HepG2 (cell line): ENCODE measurements around the gene CRAMP1. TPM values are rescaled to one million over a fixed set of nuclear protein-coding genes. Genes with fewer than 3 reads are reported as not detected.

Experiments
- CEBPB ChIP-seq: IDR thresholded peaks from 2 replicates; pipeline ENCODE4 v1.6.1; 2011; ENCODE audit warnings: low read depth, low read length, improper control_type of control experiment, borderline replicate concordance
- ELF4 ChIP-seq: sonication (generic); formaldehyde crosslinking; IDR thresholded peaks from 2 replicates; pipeline ENCODE4 v1.5.0; 2020; ENCODE audit warnings: missing genetic modification reagents, mild to moderate bottlenecking, moderate library complexity, borderline replicate concordance
- HNRNPL ChIP-seq: fragments of 200-400 bp; formaldehyde crosslinking; IDR thresholded peaks from 2 replicates; pipeline ENCODE4 v1.6.1; 2017; ENCODE audit warnings: mild to moderate bottlenecking, low read depth, low read length
- NFYB ChIP-seq: sonication (generic); formaldehyde crosslinking; IDR thresholded peaks from 2 replicates; pipeline ENCODE4 v1.4.0; 2020; ENCODE audit warnings: missing genetic modification reagents
- NR3C1 ChIP-seq: sonication (generic); formaldehyde crosslinking; IDR thresholded peaks from 2 replicates; pipeline ENCODE4 v1.4.0; 2020; ENCODE audit warnings: missing genetic modification reagents
- PHF21A ChIP-seq: sonication (generic); formaldehyde crosslinking; IDR thresholded peaks from 2 replicates; pipeline ENCODE4 v1.5.0; 2020; ENCODE audit warnings: mild to moderate bottlenecking, missing genetic modification reagents
- POGK ChIP-seq: sonication (generic); formaldehyde crosslinking; conservative IDR thresholded peaks from 2 replicates; pipeline ENCODE4 v1.8.0; 2022; ENCODE audit warnings: mild to moderate bottlenecking, moderate library complexity, missing genetic modification reagents
- RFXAP ChIP-seq: sonication (generic); formaldehyde crosslinking; IDR thresholded peaks from 2 replicates; pipeline ENCODE4 v1.4.0; 2020; ENCODE audit warnings: missing genetic modification reagents, borderline replicate concordance
- RNF2 ChIP-seq: fragments of 450-650 bp; conservative IDR thresholded peaks from 2 replicates; pipeline ENCODE4 v1.6.1; 2016; ENCODE audit warnings: low read depth
- SIN3A ChIP-seq: IDR thresholded peaks from 2 replicates; pipeline ENCODE4 v1.6.1; 2011; ENCODE audit warnings: low read depth, mild to moderate bottlenecking, control low read depth, low read length, borderline replicate concordance
- SYNCRIP ChIP-seq: fragments of 200-400 bp; formaldehyde crosslinking; IDR thresholded peaks from 2 replicates; pipeline ENCODE4 v1.6.1; 2018; ENCODE audit warnings: mild to moderate bottlenecking, low read depth, low read length; ENCODE audit not compliant: insufficient read depth
- ZFP36L1 ChIP-seq: sonication (generic); formaldehyde crosslinking; IDR thresholded peaks from 2 replicates; pipeline ENCODE4 v1.8.0; 2022; ENCODE audit warnings: mild to moderate bottlenecking, missing genetic modification reagents, moderate library complexity
- ZGPAT ChIP-seq: IDR thresholded peaks from 2 replicates; pipeline ENCODE4 v1.6.1; 2016; ENCODE audit warnings: mild to moderate bottlenecking
- ZNF430 ChIP-seq: sonication (generic); formaldehyde crosslinking; IDR thresholded peaks from 2 replicates; pipeline ENCODE4 v1.9.0; 2021; ENCODE audit warnings: mild to moderate bottlenecking, missing genetic modification reagents
- ZNF562 ChIP-seq: sonication (generic); formaldehyde crosslinking; IDR thresholded peaks from 2 replicates; pipeline ENCODE4 v1.8.0; 2022; ENCODE audit warnings: missing genetic modification reagents, borderline replicate concordance
- ZNF766 ChIP-seq: sonication (generic); formaldehyde crosslinking; IDR thresholded peaks from 2 replicates; pipeline ENCODE4 v1.5.0; 2020; ENCODE audit warnings: missing genetic modification reagents, borderline replicate concordance
- ZNF772 ChIP-seq: sonication (generic); formaldehyde crosslinking; IDR thresholded peaks from 2 replicates; pipeline ENCODE4 v1.5.0; 2020; ENCODE audit warnings: mild to moderate bottlenecking, missing genetic modification reagents
- ZNF776 ChIP-seq: sonication (generic); formaldehyde crosslinking; IDR thresholded peaks from 2 replicates; pipeline ENCODE4 v1.4.0; 2020; ENCODE audit warnings: mild to moderate bottlenecking, missing genetic modification reagents
- ZSCAN25 ChIP-seq: sonication (generic); formaldehyde crosslinking; IDR thresholded peaks from 2 replicates; pipeline ENCODE4 v1.8.0; 2022; ENCODE audit warnings: mild to moderate bottlenecking, missing genetic modification reagents
- polyA plus RNA-seq, 8 experiments: library from polyadenylated mRNA; depleted of rRNA in 3 of 8; stranded (reverse) in 7 of 8; unstranded in 1 of 8; fragments of >200 nt; fragmentation: Illumina TruSeq in 4 of 8; extraction: Trizol in 4 of 8; gene quantifications; 2 replicates each; pipeline versions ENCODE4 v1.2.1 to v1.2.3, GENCODE V29; 2011 to 2016; ENCODE audit warnings: low read depth in 4 of 8, missing spikeins in 1 of 8, mixed read lengths in 1 of 8; ENCODE audit not compliant: insufficient read depth in 1 of 8
- total RNA-seq, 5 experiments: library from RNA; depleted of rRNA; stranded (reverse); fragments of >200 nt; fragmentation: Illumina TruSeq; extraction: Trizol; gene quantifications; 2 replicates each; pipeline ENCODE4 v1.2.3, GENCODE V29; 2016; ENCODE audit warnings: low read depth in 1 of 5
- TF ChIP-seq, protein P1 (sequence below): sonication (generic); formaldehyde crosslinking; IDR thresholded peaks from 2 replicates; pipeline ENCODE4 v1.5.1; 2020; ENCODE audit warnings: mild to moderate bottlenecking, missing genetic modification reagents, moderate library complexity
- TF ChIP-seq, protein P2 (sequence below): sonication (generic); formaldehyde crosslinking; IDR thresholded peaks from 2 replicates; pipeline ENCODE4 v1.8.0; 2022; ENCODE audit warnings: mild to moderate bottlenecking, missing genetic modification reagents; ENCODE audit not compliant: insufficient replicate concordance

The CRAMP1 gene
- total and polyA plus RNA-seq, 2 of the 13 experiments (the other 11 are each of a cell fraction or from before 2014, with no cell fraction given) = 6.8 to 9.7 TPM

DNA sequence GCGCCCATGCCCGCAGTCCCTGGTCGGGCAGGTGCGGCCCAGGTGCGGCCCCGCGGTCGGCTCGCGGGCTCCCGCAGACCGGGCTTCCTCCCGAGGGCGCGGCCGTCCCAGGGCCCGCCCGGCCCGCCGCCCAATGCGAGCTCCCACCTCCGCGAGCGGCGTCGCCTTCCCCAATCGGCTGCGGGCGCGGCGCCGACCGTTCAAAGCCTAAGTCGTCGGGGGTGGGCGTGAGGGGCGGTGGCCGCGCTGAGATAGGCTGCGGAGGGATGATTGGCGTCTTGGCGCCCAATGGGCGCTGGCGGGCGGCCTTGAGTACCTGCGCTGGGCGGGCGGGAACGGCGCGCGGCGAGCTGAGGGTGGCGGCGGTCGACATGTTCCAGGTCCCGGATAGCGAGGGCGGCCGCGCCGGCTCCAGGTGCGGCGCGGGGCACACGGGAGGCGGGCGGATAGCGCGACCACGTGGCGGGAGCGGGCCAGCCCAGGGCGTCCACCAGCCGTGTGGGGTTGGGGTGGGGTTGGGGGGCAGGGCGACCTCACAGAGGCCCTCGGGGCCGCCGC, 65.9 kb downstream of the CRAMP1 start, which contains the start of gene JPT2 (continued):
- TF ChIP-seq ZGPAT (CRISPR knock-in tag) = peak; percentile 46; the same call in 1 of the 2 replicates
- 0 out of 2 replicates have a peak, but pooled peaks have one; percentile 6 for TF ChIP-seq HNRNPL
- TF ChIP-seq ZNF562 (CRISPR knock-in tag) = no peak
- TF ChIP-seq, protein P1, sequence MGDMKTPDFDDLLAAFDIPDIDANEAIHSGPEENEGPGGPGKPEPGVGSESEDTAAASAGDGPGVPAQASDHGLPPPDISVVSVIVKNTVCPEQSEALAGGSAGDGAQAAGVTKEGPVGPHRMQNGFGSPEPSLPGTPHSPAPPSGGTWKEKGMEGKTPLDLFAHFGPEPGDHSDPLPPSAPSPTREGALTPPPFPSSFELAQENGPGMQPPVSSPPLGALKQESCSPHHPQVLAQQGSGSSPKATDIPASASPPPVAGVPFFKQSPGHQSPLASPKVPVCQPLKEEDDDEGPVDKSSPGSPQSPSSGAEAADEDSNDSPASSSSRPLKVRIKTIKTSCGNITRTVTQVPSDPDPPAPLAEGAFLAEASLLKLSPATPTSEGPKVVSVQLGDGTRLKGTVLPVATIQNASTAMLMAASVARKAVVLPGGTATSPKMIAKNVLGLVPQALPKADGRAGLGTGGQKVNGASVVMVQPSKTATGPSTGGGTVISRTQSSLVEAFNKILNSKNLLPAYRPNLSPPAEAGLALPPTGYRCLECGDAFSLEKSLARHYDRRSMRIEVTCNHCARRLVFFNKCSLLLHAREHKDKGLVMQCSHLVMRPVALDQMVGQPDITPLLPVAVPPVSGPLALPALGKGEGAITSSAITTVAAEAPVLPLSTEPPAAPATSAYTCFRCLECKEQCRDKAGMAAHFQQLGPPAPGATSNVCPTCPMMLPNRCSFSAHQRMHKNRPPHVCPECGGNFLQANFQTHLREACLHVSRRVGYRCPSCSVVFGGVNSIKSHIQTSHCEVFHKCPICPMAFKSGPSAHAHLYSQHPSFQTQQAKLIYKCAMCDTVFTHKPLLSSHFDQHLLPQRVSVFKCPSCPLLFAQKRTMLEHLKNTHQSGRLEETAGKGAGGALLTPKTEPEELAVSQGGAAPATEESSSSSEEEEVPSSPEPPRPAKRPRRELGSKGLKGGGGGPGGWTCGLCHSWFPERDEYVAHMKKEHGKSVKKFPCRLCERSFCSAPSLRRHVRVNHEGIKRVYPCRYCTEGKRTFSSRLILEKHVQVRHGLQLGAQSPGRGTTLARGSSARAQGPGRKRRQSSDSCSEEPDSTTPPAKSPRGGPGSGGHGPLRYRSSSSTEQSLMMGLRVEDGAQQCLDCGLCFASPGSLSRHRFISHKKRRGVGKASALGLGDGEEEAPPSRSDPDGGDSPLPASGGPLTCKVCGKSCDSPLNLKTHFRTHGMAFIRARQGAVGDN (CRISPR knock-in tag) = peak; percentile 77
- 0 out of 2 replicates have a peak, but pooled peaks have one; percentile 43 for TF ChIP-seq ZNF772 (CRISPR knock-in tag)
- TF ChIP-seq SYNCRIP = no peak
- no peak for TF ChIP-seq NR3C1 (CRISPR knock-in tag)
- TF ChIP-seq ZSCAN25 (CRISPR knock-in tag) = no peak
- peak; percentile 96 for TF ChIP-seq NFYB (CRISPR knock-in tag)
- TF ChIP-seq ELF4 = no peak
- no peak for TF ChIP-seq ZFP36L1 (CRISPR knock-in tag)
- no peak for TF ChIP-seq ZNF430 (CRISPR knock-in tag)
- TF ChIP-seq SIN3A = peak; percentile 50; the same call in 1 of the 2 replicates
- 0 out of 2 replicates have a peak, but pooled peaks have one; percentile 35 for TF ChIP-seq ZNF776 (CRISPR knock-in tag)
- TF ChIP-seq RFXAP = peak; percentile 46; the same call in 1 of the 2 replicates
- TF ChIP-seq, protein P2, sequence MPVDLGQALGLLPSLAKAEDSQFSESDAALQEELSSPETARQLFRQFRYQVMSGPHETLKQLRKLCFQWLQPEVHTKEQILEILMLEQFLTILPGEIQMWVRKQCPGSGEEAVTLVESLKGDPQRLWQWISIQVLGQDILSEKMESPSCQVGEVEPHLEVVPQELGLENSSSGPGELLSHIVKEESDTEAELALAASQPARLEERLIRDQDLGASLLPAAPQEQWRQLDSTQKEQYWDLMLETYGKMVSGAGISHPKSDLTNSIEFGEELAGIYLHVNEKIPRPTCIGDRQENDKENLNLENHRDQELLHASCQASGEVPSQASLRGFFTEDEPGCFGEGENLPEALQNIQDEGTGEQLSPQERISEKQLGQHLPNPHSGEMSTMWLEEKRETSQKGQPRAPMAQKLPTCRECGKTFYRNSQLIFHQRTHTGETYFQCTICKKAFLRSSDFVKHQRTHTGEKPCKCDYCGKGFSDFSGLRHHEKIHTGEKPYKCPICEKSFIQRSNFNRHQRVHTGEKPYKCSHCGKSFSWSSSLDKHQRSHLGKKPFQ = peak; percentile 11
- no peak for TF ChIP-seq CEBPB
- TF ChIP-seq RNF2 = 0 out of 2 replicates have a peak, but pooled peaks have one; percentile 50
- TF ChIP-seq ZNF766 = 0 out of 2 replicates have a peak, but pooled peaks have one; percentile 63
- 0 out of 2 replicates have a peak, but pooled peaks have one; percentile 6 for TF ChIP-seq PHF21A (CRISPR knock-in tag)
- peak; percentile 43; the same call in 1 of the 2 replicates for TF ChIP-seq POGK
